HG02973 (cell line): ENCODE measurements around the gene CDC5L.
"Not testable (repeated sequence)": the region's sequence is repeated elsewhere in the genome, so short reads cannot be mapped to it uniquely, and the experiment has no call there.

Source experiments
- ATAC-seq: cut with Tn5 transposase; IDR thresholded peaks from one replicate; pipeline ENCODE4 v1.9.1; 2021; ENCODE audit warnings: moderate library complexity; ENCODE audit not compliant: unreplicated experiment

The CDC5L gene

DNA sequence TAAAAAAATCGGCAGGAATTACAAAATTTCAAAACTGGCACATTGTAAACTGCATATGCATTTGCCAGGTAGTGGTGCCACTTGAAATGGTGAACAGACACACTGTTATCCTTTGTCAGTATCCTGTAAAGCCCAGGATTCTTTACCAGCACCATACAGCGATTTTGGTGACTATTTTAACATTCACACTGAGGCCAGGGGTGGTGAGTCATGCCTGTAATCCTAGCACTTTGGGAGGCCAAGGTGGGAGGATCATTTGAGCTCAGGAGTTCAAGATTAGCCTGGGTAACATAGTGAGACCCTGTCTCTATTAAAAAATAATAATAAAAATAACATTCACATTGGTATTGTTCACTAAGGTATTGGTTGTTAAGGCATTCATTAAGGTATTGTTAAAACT, 61.7 kb downstream of the CDC5L start:
- not testable (repeated sequence) for ATAC-seq

DNA sequence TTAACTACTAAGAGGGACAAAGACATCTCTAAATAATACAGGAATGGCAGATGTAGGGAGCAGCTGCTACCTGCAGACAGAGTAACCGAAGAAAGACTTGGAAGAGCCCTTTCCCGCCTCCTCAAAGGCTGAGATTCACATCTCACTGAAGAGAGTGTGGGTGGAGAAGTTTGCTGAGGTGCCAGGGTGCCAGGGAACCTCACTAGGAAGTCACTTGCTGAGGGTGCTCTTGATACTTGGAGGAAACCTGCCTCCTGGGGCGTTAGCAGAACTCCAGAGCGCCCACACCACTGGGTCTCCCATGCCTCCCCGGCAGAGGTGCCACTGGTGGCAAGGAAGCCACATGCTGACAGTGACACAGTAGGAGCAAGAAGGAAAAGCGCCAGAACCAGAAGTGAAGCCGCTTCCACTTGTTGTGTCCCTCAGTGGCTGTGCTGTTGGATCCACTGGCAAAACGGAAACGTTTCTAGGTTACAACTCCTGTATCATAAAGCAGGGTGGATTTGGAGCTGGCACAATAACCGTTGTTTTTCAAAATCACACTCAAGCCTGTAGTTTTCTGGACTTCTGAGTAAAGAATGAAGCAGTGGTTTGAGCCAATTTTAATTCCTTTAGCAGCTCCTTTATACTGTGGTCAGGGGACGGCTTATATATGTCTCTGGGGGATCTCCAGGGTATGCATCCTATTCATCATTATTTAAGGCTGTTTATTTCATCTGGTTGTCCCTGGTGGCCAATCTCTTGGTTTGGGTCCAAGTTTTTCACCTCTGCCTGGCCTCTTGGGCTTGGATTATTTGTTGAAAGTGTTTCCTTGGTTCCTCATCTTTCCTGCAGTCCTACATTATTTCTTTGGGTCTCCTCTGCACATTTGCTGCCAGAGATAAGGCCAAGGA, 64.5 kb downstream of the CDC5L start:
- ATAC-seq, result no peak

DNA sequence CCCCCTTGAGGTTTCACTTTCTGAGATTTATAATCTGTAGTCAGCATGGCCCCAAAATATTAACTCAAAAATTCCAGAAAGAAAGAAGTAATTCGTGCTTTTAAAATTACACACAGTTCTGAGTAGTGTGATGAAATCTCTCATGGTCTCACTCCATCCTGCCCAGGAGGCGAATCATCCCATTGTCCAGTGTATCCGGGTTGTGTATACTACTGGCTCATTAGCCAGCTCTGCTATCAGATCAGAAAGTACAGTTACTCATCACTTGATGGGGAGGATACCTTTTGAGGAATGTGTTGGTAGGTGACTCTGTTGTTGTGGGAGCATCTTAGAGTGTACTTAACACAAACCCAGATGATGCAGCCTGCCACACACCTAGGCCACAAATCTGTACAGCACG, 65.2 kb downstream of the CDC5L start:
- no peak for ATAC-seq

DNA sequence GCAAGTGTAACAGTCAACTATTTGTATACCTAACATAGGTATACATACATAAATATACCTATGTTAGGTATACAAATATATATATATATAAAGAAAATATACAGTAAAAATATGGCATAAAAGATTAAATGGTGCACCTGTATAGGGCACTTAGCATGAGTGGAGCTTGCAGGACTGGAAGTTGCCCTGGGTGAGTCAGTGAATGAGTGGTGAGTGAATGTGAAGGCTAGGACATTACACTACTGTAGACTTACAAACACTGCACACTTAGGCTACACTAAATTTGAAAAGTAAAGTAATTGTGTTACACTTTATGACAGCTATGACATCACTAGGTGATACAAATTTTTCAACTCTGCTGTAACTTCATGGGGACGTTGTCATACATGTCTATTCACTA, 65.6 kb downstream of the CDC5L start:
- ATAC-seq, result no peak

DNA sequence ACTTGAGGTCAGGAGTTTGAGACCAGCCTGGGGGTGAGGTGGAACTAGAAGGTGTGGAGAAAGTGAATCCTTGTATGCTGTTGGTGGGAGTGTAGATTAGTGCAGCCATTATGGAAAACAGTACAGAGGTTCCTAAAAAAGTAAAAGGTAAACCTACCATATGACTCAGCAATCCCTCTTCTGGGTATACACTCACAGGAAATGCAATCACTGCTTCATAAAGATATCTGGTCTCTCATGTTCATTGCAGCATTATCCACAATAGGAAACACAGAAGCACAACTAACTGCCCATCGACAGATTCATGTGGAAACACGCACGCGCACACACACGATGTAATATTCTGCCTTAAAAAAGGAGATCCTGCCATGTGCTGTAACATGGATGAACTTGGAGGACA, 66.7 kb downstream of the CDC5L start:
- ATAC-seq, result no peak

DNA sequence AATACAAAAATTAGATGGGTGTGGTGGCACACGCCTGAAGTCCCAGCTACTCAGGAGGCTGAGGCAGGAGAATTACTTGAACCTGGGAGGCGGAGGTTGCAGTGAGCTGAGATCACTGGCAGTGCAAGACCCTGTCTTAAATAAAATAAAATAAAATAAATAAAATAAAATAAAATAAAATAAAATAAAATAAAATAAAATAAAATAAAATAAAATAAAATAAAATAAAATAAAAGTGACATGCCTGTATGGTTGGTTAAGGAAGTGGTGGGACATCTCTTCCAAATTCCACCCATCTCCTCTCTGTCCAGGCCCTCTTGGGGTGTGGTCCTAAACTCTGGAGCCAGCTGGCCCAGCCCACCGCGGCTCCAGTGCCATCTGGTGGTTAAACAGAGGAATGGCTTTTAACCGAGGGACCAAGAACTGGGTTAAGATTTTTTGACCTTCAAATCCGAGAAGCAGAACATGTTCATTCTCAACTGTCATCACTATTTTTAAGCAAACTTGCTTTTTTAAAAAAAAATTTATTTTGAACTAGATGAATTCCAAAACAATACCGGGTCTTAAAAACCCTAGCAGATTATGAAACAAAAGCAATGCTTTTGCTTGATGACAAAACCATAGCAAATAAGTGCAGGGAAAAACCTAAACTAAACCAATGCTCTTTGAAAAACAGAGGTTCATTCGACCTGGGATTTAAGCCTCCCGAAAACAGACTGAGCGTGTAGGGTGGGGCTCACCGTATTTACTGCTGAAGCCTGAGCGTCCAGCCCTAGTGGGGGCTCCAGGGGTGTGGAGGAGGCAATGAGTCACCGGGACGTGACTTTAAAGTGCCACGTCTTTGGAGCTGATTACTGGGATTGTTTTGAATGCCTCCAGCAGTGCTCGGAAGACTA, 68.8 kb downstream of the CDC5L start:
- ATAC-seq, result peak; percentile 70

DNA sequence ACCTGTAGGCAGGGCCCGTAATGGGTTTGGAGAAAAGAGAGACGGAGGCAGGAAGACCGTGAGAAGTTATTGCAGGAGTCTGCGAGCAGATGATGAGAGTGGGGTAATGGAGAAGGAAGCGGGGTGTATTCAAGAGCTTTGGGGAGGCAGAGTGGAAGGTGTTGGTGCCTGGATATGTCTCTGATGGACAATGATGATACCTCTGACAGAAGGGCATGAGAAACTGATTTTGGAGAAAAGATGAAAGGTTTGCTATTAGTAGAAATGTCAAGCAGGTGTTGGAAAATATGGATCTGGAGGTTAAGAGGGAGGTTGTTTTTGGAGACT, 69.4 kb downstream of the CDC5L start:
- ATAC-seq, result no peak

DNA sequence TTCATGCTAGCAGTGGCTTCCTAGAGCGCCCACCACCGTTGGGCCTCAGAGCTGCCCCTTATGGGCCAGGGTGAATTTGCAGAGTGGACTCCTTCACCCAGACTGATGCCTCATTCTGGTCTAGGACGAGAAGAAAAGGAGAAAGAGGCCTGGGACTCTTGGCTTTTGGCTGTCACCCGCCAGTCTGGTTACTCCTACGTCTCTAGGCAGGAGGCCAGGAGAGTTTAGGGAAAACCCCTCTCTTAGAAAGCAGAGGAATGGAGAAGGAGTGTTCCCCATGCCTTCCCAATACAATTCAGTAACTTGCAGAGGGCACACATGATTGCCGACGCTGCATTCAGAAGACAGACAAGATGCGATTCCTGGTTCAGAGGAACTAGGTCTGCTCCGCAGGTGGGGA, 70.1 kb downstream of the CDC5L start:
- no peak for ATAC-seq

DNA sequence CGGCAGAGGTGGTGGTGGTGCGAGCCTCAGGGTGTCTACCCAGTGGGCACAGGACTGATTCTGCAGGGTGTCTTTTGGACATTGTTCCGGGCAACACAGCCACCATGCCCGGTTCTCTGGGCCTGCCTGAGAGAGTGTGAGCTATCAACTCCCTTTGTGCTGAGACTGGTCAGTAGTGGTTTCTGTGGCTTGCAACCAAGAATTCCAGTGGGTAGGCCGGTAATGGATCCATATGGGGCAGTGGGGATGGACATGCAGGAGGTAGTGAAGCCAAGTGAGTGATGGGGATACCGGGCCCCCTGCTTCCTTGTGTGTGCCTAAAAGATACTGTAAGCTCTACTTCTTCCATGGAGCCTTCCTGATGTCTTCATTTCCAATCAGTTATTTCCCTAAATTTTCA, 71.0 kb downstream of the CDC5L start:
- ATAC-seq, result no peak

DNA sequence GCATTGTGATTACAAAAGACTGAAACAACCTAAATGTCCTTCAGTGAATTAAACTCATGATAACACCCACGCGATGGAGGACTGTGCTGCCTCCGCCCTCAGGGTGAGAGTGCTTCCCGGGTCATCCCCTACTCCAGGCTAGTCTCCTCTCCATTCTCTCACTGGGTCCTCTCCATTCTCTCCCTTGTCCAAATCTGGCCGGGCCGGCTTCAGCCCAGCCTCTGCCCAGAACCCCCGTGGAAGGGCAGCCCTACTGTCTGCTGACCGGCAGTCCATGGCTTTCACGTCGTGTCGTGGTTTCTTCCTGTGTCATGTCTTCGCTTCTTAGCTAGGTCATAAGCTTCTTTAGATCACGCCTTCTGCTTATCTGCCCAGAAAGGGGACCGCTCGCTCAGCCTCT, 74.8 kb downstream of the CDC5L start:
- no peak for ATAC-seq

DNA sequence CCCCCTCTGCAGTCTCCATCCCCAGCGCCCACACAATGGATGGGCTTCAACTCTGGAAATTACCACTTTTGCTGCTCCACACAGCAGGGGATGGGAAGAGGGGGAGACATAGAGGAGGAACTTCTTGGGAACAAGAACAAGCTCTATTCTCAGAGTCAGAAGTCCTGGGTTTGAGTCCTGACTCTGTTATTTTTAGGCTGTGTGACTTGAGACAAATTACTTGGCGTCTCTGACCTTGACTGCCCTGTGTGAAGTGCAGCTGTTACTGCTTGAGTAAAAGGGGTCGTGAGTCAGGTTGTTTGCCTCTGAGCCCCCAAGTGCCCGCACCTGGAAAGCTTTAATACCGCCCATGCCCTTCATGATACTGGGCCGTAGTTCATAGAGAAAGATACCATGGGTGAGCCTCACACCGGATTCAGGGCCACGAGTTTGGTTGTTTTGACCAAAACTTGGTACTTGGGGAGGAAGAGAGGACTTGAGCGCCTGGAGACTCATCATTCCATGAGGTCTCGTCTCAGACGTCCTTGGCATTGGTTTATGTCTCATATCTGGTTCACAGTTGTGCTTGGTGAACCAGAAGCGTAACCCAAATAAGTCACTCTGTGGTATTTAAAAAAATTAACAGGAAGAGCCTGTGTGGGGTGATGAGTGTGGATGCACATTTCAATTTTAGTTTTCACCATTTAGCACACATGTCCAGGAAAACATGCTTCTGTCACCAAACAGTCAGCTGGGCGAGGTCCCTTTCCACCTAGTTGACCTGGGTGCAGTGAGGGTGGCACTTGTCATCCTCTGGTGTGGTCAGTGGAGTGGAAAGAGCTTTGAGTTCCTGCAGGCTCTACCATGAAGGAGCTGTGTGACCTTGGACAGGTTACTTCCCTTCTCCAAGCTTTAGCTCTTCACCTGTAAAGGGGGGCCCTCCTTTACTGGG, 75.6 kb downstream of the CDC5L start:
- ATAC-seq, result no peak

DNA sequence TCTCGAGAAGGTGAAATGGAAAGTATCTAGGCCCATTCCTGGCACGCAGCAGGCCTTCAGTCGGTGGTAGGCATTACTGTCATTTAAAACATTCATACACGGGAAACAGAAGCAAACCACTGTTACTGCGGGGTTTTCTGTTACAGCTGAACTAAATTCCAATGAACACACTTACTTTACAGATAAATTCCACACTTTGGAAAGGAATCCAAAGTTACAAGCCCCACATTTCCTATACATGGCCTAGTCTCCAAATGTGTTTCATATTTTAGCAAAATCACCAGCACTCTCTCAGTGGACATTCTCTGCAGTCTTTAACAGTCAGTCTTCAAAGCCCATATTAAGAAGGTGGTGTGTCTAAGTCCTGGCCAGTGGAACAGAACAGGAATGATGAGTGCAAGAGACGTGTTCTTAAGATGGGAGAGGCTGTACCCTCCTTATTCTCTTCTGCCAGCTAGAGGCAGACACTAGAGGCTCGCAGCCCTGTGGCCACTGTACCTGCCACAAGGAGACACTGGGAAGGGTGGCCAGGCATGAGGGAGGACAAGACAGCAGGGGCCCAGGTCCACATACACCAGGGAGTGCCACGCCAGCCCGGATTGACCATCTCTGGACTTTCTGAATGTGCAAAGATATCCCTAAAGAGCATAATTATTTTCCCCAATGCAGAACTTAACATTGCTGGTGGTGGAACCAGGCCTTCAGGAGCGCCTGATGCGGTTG, 76.4 kb downstream of the CDC5L start:
- no peak for ATAC-seq

DNA sequence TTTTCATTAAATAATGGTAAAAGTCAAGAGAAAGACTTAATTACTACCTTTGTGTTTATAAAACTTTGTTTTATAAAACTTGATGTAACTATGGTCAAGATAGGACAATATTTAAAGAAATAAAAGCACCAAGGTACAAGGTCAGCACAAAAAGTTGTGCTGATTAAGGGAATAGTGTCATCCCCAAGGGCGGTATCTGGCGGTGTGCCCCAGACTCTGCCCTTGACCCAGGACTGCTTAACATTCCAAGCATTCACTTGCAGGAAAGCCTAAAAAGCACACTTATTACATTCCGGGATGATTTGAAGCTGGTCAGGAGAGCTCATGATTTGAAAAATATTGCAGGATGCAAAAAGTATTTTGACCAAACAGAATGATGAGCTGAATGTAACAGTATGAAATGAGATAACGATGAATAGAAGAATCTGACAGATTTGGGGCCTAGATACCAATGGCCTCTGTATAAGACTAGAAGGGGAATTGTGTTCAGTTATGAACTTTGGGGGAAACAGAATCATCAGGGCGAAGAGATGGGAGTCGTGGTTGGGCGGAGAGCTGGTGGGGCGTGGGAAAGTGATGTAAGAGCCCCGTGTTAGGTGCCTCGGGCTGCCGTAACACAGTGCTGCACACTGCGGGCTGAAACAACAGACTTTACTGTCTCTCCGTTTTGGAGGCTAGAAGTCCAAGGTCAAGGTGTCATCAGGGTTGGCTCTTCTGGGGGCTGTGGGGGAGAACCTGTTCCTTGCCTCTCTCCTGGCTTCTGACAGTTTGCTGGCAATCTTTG, 77.2 kb downstream of the CDC5L start:
- ATAC-seq, result no peak

DNA sequence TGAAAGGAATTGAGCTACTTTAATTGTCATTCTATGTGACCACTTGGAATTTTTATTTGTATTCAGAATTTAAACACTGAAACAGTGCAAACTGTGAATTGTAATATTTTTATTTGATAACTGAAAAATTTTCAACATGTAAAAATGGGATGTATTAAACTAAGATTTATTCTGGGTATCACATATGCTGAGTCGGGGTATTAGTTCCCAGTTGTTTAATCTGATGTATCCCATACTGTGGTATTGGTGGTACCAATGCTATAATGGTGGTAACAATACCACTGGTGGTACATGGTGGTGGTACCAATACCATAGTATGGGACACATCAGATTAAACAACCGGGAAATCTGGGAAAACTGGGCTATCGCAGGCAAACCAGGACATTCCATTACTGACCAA, 79.4 kb downstream of the CDC5L start:
- no peak for ATAC-seq

DNA sequence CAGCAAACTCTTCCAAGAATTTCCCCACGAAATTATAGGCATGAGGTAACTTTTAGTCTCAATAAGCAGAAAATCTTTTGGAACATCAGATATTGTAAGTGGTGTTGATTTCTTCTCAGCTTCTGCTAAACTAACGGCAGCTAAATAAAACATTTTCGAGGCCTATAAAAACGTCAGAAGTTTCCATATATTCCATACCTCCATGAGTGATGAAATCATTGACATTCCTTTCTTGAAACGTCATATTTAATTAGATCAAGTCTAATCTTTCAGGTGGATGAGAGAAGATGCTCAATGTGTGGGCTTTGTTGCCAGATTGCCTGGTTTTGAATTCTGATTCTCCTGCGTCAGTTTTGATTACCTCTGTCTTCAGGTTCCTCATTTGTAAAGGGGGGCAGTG, 81.3 kb downstream of the CDC5L start:
- no peak for ATAC-seq

DNA sequence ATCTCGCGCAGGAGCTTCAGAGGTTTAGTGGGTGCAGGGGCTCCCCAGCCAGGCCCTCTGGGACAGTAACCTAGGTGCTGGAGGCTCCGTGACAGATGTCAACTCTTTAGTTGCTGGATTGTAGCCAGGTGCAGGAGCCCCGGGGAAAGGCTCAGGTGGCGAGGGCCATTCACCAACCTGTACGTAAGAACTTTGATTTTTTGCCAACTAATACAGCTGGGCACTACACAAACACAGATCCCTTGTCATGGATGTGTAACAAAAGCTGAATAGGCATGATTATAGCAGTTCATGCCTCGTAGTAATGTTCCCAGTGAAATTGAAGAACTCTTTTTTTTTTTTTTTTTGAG, 82.6 kb downstream of the CDC5L start:
- no peak for ATAC-seq

DNA sequence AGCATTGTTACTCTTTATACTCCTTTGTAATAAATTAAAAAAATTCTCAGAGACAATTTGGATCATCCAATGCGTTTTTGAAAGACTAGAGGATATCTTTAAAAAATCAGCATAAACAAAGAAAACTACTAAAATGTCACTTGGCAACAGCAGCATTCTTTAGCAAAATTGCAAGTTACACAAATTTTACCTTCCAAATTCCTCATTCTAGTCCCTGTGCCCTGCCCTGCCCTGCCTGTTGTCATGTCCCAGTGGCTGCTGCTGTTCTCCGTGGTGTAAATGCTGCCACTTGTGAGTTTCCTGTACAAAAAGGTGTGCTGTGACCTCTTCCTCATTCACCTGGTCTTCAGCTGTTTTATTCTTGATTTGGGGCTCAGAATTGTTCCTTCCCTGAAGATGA, 83.2 kb downstream of the CDC5L start:
- ATAC-seq, result no peak

DNA sequence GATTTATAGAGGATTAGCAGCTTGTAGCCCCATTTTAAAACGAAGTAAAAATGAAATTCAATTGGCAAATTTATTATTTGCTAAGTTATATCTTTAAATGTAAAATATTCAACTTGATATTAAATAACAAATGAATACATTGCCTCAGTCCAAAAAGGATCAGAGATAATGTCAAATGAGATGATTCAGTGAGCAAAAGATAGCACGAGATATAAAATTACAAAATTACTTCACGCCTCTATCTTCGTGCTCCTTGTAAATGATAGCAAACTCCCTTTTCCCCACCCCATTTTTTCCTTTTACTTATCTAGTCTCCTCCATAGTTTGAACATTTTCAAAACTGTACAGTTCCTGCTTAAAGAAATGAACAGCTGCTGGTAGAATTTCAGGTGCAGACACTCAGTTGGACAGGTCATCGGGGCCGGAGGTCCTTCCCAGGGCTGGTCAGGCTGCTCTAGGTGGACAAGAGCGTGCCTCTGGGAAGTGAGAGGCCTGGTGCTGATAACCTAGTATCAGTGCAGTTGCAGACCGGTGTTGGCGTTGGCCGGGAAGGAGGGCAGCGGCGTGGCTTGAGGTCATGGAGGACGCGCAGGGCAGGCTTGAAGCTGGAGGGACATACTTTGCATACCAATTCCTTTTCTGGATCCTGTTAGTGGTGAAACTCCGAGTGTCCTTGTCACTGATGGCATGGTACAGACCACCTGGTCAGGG, 83.9 kb downstream of the CDC5L start:
- no peak for ATAC-seq

DNA sequence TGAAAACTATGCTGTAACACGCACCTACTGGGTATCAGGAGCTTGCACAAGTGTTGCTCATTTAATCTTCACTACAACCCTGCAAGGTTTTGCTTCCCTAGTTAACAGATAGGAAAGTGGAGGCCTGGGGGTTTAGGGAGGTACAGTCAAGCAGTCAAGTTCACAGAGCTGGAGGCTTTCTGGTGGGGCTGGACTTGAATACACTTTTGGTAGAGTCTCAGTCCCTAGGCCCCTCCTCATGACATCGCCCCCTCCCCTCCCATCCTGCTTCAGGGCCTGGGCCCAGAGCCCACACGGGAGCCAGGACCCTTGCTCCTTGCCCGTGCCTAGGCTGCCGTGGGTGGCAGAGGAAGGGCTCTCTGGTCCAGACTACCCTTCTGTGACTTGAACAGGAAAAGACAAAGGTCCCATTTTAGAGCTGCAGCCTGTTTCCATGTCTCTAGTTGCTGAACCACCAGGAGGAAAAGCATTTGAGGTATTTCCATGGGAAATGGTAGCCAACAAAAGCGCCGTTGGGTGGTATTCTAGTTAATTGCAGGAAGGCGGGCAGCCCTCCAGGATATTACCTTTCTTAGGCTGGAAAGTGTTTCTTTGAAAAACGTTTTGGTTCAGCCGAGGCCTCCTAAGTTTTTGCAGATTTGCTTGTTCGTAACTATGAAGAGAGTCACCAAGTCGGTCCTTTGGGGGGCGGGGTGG, 84.9 kb downstream of the CDC5L start:
- ATAC-seq, result no peak
